GM21529 (cell line): ENCODE measurements around the gene MYH10.
"Not testable (repeated sequence)": the region's sequence is repeated elsewhere in the genome, so short reads cannot be mapped to it uniquely, and the experiment has no call there.

ENCODE experiments used
- ATAC-seq: cut with Tn5 transposase; IDR thresholded peaks from one replicate; pipeline ENCODE4 v1.9.1; 2021; ENCODE audit not compliant: unreplicated experiment

MYH10 gene

GRCh38 chr17:8630227-8630801, at the start of gene MYH10:
Gene MYH10, minus strand, starts transcription at chr17:8630725. Its CDS starts 7,479 bp downstream, at chr17:8623246.
- ATAC-seq, result no peak

GRCh38 chr17:8679126-8679525, 48.6 kb upstream of the MYH10 start:
- no peak for ATAC-seq

GRCh38 chr17:8675306-8675705, 44.8 kb upstream of the MYH10 start:
- ATAC-seq, result no peak

GRCh38 chr17:8674344-8675305, 44.1 kb upstream of the MYH10 start:
- no peak for ATAC-seq

- ATAC-seq, result no peak
These were observed 43.1 kb upstream of the MYH10 start for GRCh38 chr17:8673612-8674011.

- no peak for ATAC-seq
These were observed 41.8 kb upstream of the MYH10 start for GRCh38 chr17:8672326-8672725.

- ATAC-seq, result no peak
These were observed 39.9 kb upstream of the MYH10 start for GRCh38 chr17:8670421-8670820.

GRCh38 chr17:8668176-8668740, 37.7 kb upstream of the MYH10 start:
- ATAC-seq, result no peak

- ATAC-seq, result no peak
These were observed 36.9 kb upstream of the MYH10 start for GRCh38 chr17:8667421-8667820.

GRCh38 chr17:8665684-8666083, 35.2 kb upstream of the MYH10 start:
- no peak for ATAC-seq

- ATAC-seq, result no peak
These were observed 34.1 kb upstream of the MYH10 start for GRCh38 chr17:8664456-8665126.

- no peak for ATAC-seq
These were observed 32.4 kb upstream of the MYH10 start for GRCh38 chr17:8662973-8663372.

GRCh38 chr17:8662076-8662831, 31.7 kb upstream of the MYH10 start:
- no peak for ATAC-seq

GRCh38 chr17:8660709-8661108, 30.2 kb upstream of the MYH10 start:
- not testable (repeated sequence) for ATAC-seq

GRCh38 chr17:8659758-8660410, 29.4 kb upstream of the MYH10 start:
- no peak for ATAC-seq

- ATAC-seq, result no peak
These were observed 28.3 kb upstream of the MYH10 start for GRCh38 chr17:8658810-8659209.

GRCh38 chr17:8656693-8657092, 26.2 kb upstream of the MYH10 start:
- ATAC-seq, result no peak

GRCh38 chr17:8654822-8655221, 24.3 kb upstream of the MYH10 start:
- ATAC-seq, result no peak

- no peak for ATAC-seq
These were observed 20.5 kb upstream of the MYH10 start for GRCh38 chr17:8651013-8651412.

- no peak for ATAC-seq
These were observed 19.6 kb upstream of the MYH10 start for GRCh38 chr17:8650119-8650499.
